ENCODE measurements around the gene N4BP2L1. TPM values are rescaled to one million over a fixed set of nuclear protein-coding genes. Genes with fewer than 3 reads are reported as not detected.
"Not testable (repeated sequence)": the region's sequence is repeated elsewhere in the genome, so short reads cannot be mapped to it uniquely, and the experiment has no call there.

Gene N4BP2L1
- total RNA-seq, 1 donor from 2014 or later: 7.3 TPM

- Histone ChIP-seq H3K4me3 (ENCODE audit: low read length in 3 of 3) (no peak overlapping the region), H3K27me3 (ENCODE audit: control insufficient read depth in 3 of 3, insufficient read depth in 3 of 3, low read length in 3 of 3) (no peaks in the 10 kb centered on the region), H3K36me3 (ENCODE audit: control insufficient read depth in 3 of 3, insufficient read depth in 3 of 3, low read length in 3 of 3) (no peaks in the 10 kb centered on the region), H3K27ac (ENCODE audit: low read depth, low read length) (no peak overlapping the region), H3K9me3 (ENCODE audit: control insufficient read depth in 3 of 3, low read length in 3 of 3) (no peaks in the 10 kb centered on the region), H3K4me1 (ENCODE audit: control insufficient read depth in 3 of 3, insufficient read depth in 3 of 3, low read length in 3 of 3) (no peaks in the 10 kb centered on the region), H3K9ac (ENCODE audit: low read depth in 1 of 3, low read length in 3 of 3) (no peak overlapping the region)
Measured at GRCh38 chr13:32376642-32377415, 51.1 kb downstream of the N4BP2L1 start.

- Histone ChIP-seq H3K4me1 (ENCODE audit: control insufficient read depth in 3 of 3, insufficient read depth in 3 of 3, low read length in 3 of 3) (no peaks in the 10 kb centered on the region), H3K4me3 (ENCODE audit: low read length in 3 of 3) (no peak overlapping the region), H3K36me3 (ENCODE audit: control insufficient read depth in 3 of 3, insufficient read depth in 3 of 3, low read length in 3 of 3) (no peaks in the 10 kb centered on the region), H3K9me3 (ENCODE audit: control insufficient read depth in 3 of 3, low read length in 3 of 3) (no peaks in the 10 kb centered on the region), H3K27ac (ENCODE audit: low read depth, low read length) (no peak overlapping the region), H3K9ac (ENCODE audit: low read depth in 1 of 3, low read length in 3 of 3) (no peak overlapping the region), H3K27me3 (ENCODE audit: control insufficient read depth in 3 of 3, insufficient read depth in 3 of 3, low read length in 3 of 3) (no peaks in the 10 kb centered on the region)
Measured at GRCh38 chr13:32370805-32371204, 57.1 kb downstream of the N4BP2L1 start.

GRCh38 chr13:32362574-32362973 lies 65.4 kb downstream of the N4BP2L1 start:
- H3K4me1 ChIP-seq (ENCODE audit: control insufficient read depth in 3 of 3, insufficient read depth in 3 of 3, low read length in 3 of 3): no peaks in the 10 kb centered on the region
- no peaks in the 10 kb centered on the region for H3K27me3 ChIP-seq (ENCODE audit: control insufficient read depth in 3 of 3, insufficient read depth in 3 of 3, low read length in 3 of 3)
- no peak overlapping the region for H3K27ac ChIP-seq (ENCODE audit: low read depth, low read length)

GRCh38 chr13:32355935-32356334 lies 72.0 kb downstream of the N4BP2L1 start:
- not testable (repeated sequence) for H3K27ac ChIP-seq (ENCODE audit: low read depth, low read length); H3K4me1 ChIP-seq (ENCODE audit: control insufficient read depth in 3 of 3, insufficient read depth in 3 of 3, low read length in 3 of 3); H3K27me3 ChIP-seq (ENCODE audit: control insufficient read depth in 3 of 3, insufficient read depth in 3 of 3, low read length in 3 of 3); H3K36me3 ChIP-seq (ENCODE audit: control insufficient read depth in 3 of 3, insufficient read depth in 3 of 3, low read length in 3 of 3); H3K9me3 ChIP-seq (ENCODE audit: control insufficient read depth in 3 of 3, low read length in 3 of 3); H3K9ac ChIP-seq (ENCODE audit: low read depth in 1 of 3, low read length in 3 of 3); H3K4me3 ChIP-seq (ENCODE audit: low read length in 3 of 3)

More at GRCh38 chr13:32362574-32362973, 65.4 kb downstream of the N4BP2L1 start:
- Histone ChIP-seq H3K36me3 (ENCODE audit: control insufficient read depth in 3 of 3, insufficient read depth in 3 of 3, low read length in 3 of 3) (no peaks in the 10 kb centered on the region), H3K4me3 (ENCODE audit: low read length in 3 of 3) (no peak overlapping the region), H3K9me3 (ENCODE audit: control insufficient read depth in 3 of 3, low read length in 3 of 3) (no peaks in the 10 kb centered on the region), H3K9ac (ENCODE audit: low read depth in 1 of 3, low read length in 3 of 3) (no peak overlapping the region)

- H3K9ac ChIP-seq (ENCODE audit: low read depth in 1 of 3, low read length in 3 of 3): no peak overlapping the region
- no peaks in the 10 kb centered on the region for H3K9me3 ChIP-seq (ENCODE audit: control insufficient read depth in 3 of 3, low read length in 3 of 3)
- no peaks in the 10 kb centered on the region for H3K4me1 ChIP-seq (ENCODE audit: control insufficient read depth in 3 of 3, insufficient read depth in 3 of 3, low read length in 3 of 3)
- no peaks in the 10 kb centered on the region for H3K27me3 ChIP-seq (ENCODE audit: control insufficient read depth in 3 of 3, insufficient read depth in 3 of 3, low read length in 3 of 3)
- no peak overlapping the region for H3K4me3 ChIP-seq (ENCODE audit: low read length in 3 of 3)
- H3K36me3 ChIP-seq (ENCODE audit: control insufficient read depth in 3 of 3, insufficient read depth in 3 of 3, low read length in 3 of 3): no peaks in the 10 kb centered on the region
- H3K27ac ChIP-seq (ENCODE audit: low read depth, low read length): no peak overlapping the region
Measured at GRCh38 chr13:32354040-32354439, 73.9 kb downstream of the N4BP2L1 start.

- not testable (repeated sequence) for H3K4me1 ChIP-seq (ENCODE audit: control insufficient read depth in 3 of 3, insufficient read depth in 3 of 3, low read length in 3 of 3); H3K4me3 ChIP-seq (ENCODE audit: low read length in 3 of 3); H3K27ac ChIP-seq (ENCODE audit: low read depth, low read length); H3K9ac ChIP-seq (ENCODE audit: low read depth in 1 of 3, low read length in 3 of 3); H3K27me3 ChIP-seq (ENCODE audit: control insufficient read depth in 3 of 3, insufficient read depth in 3 of 3, low read length in 3 of 3); H3K9me3 ChIP-seq (ENCODE audit: control insufficient read depth in 3 of 3, low read length in 3 of 3); H3K36me3 ChIP-seq (ENCODE audit: control insufficient read depth in 3 of 3, insufficient read depth in 3 of 3, low read length in 3 of 3)
Measured at GRCh38 chr13:32350839-32351441, 77.0 kb downstream of the N4BP2L1 start.

Small RNAs within 50 kb of the gene (small RNA-seq; reads per million reads assigned to genes)
- not detected for gene RF00190

Other genes with a start within 250 kb of the N4BP2L1 start
- gene ZAR1L, start 112.8 kb downstream of the N4BP2L1 start, total RNA-seq: not detected
- 2.6 TPM for gene BRCA2, start 112.6 kb downstream of the N4BP2L1 start, total RNA-seq
- gene N4BP2L2, start 110.7 kb upstream of the N4BP2L1 start, total RNA-seq: 135 TPM
- gene PDS5B, start 158.3 kb upstream of the N4BP2L1 start, total RNA-seq: 58.5 TPM

All from skeletal muscle tissue (tissue), 5 donors.